Measurements from ENCODE around the gene MRPL4.

Gene MRPL4

DNA sequence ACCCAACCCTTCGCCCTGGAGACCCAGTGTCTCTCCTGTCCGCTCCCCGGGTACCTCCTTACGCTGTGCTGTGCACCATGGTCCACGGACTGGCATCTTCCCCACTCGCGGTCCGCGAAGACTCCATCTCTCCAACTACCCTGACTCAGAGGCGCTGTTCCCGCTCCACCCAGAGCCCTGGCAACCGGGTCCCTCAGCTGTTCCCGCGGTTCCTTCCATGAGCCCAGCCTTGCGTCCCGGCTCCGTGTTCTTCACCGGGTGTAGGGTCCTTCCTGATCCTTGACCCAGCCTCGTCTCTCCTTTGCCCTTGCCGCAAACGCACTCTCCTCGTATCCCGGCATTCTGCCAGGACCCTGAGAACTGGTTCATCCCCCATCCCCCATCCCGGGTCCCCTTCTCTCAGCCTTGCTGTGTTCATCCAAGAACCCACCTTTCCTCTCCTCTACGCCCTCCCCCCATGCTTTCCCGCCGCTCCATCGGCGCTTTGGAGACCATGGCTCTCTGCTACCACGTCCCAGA, 38.4 kb downstream of the MRPL4 start:
- DNase-seq, result peak; percentile 56

DNA sequence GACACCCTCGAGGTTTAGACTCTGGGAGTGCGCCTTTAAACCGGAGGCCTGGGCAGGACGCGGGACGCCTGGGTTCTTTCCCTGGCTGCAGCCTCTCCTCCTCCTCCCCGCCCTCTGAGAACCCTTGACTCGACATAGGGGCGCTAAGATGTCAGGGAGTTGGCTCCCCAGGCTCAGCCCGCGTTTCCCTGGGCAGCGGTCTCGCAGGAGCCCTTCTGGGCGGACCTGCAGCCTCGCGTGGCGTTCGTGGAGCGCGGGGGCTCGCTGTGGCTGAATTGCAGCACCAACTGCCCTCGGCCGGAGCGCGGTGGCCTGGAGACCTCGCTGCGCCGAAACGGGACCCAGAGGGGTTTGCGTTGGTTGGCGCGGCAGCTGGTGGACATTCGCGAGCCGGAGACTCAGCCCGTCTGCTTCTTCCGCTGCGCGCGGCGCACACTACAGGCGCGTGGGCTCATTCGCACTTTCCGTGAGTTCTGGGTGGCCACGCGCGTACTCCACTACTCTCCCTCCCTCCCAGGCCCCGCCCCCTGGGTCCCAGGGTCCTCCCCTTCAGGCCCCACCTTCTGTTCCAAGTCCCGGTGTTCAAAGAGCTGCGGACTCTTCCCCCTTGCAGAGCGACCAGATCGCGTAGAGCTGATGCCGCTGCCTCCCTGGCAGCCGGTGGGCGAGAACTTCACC, 39.0 kb downstream of the MRPL4 start:
- peak; percentile 89 for DNase-seq

DNA sequence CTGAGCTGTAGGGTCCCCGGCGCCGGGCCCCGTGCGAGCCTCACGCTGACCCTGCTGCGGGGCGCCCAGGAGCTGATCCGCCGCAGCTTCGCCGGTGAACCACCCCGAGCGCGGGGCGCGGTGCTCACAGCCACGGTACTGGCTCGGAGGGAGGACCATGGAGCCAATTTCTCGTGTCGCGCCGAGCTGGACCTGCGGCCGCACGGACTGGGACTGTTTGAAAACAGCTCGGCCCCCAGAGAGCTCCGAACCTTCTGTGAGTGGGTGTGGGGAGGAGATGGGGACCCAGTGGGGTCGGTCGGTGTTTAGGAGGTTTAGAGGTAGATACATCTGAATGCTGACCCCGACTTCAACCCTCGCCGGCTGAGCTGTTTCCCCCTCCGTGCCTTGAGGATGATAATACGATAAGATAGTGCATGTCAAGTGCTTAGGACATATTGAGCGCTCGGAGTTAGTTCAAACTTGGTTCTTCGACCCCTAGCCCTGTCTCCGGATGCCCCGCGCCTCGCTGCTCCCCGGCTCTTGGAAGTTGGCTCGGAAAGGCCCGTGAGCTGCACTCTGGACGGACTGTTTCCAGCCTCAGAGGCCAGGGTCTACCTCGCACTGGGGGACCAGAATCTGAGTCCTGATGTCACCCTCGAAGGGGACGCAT, 39.7 kb downstream of the MRPL4 start:
- peak; percentile 48 for DNase-seq

DNA sequence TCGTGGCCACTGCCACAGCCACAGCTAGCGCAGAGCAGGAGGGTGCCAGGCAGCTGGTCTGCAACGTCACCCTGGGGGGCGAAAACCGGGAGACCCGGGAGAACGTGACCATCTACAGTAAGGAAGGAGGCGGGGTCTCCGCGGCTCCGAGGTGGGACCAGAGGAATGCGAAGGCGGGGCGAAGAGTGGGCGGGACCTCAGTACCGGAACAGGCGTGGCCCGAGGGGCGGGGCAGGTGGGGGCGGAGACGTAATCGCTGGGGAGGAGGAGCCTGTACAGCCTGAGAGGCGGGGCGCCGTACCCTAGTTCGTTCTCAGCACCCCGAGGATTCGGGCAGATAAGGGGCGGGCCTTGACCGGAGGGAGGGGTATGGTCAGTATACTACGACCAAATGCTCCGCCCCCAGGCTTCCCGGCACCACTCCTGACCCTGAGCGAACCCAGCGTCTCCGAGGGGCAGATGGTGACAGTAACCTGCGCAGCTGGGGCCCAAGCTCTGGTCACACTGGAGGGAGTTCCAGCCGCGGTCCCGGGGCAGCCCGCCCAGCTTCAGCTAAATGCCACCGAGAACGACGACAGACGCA, 40.3 kb downstream of the MRPL4 start:
- DNase-seq, result peak; percentile 88

DNA sequence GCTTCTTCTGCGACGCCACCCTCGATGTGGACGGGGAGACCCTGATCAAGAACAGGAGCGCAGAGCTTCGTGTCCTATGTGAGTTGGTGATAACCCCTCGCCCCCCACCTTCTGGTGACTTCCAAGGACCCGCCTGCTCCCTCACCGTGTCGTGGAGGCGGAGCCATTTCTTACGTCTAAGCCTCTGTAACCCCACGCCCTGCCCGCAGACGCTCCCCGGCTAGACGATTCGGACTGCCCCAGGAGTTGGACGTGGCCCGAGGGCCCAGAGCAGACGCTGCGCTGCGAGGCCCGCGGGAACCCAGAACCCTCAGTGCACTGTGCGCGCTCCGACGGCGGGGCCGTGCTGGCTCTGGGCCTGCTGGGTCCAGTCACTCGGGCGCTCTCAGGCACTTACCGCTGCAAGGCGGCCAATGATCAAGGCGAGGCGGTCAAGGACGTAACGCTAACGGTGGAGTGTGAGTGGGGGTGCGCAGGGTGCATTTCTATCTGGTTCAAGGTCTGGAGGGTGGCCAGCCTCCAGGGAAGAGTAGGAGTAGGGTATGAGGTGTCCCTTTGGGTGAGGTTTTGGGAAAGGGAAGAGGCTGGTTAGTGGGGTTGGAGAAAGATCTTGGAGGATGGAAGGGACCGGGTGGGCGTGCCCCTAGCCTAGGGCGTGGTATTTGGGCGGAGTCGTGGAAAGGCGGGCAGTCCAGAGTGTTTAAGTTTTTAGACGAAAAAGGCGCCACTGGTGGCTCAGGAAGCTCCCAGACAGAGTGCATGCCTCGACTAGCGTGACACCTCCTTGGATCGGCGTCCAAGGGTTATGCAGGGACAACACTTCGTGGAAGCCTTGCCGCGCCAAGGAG, 41.0 kb downstream of the MRPL4 start:
- DNase-seq, result peak; percentile 45

DNA sequence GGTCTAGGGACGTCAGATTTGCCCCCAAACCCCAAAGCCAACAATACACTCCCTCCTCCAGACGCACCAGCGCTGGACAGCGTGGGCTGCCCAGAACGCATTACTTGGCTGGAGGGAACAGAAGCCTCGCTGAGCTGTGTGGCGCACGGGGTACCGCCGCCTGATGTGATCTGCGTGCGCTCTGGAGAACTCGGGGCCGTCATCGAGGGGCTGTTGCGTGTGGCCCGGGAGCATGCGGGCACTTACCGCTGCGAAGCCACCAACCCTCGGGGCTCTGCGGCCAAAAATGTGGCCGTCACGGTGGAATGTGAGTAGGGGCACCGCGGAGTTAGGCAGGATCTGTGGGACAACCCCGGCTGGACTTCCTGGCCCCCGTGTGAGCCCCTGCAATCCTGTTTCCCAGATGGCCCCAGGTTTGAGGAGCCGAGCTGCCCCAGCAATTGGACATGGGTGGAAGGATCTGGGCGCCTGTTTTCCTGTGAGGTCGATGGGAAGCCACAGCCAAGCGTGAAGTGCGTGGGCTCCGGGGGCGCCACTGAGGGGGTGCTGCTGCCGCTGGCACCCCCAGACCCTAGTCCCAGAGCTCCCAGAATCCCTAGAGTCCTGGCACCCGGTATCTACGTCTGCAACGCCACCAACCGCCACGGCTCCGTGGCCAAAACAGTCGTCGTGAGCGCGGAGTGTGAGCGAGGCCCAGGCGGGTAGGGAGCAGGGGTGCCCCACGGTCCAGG, 41.8 kb downstream of the MRPL4 start:
- DNase-seq, result no peak

DNA sequence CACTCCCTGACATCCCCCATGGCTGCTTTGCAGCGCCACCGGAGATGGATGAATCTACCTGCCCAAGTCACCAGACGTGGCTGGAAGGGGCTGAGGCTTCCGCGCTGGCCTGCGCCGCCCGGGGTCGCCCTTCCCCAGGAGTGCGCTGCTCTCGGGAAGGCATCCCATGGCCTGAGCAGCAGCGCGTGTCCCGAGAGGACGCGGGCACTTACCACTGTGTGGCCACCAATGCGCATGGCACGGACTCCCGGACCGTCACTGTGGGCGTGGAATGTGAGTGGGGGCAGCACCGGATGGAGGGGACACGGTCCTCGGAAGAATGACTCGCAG, 42.3 kb downstream of the MRPL4 start:
- DNase-seq, result no peak

DNA sequence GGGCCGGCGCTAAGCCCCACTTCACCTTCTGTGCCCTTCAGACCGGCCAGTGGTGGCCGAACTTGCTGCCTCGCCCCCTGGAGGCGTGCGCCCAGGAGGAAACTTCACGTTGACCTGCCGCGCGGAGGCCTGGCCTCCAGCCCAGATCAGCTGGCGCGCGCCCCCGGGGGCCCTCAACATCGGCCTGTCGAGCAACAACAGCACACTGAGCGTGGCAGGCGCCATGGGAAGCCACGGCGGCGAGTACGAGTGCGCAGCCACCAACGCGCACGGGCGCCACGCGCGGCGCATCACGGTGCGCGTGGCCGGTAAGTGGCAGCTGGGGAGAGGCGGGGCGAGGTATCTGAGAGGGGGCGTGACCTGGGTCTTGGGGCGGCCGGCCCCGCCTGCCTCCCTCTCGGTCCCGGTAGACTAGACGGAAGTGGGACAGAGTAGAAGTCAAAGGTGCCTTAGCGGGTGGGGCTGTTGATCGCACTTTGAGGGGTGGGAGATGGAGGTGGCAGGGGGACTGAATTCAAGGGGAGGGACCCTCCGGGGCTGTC, 43.4 kb downstream of the MRPL4 start:
- peak; percentile 64 for DNase-seq

DNA sequence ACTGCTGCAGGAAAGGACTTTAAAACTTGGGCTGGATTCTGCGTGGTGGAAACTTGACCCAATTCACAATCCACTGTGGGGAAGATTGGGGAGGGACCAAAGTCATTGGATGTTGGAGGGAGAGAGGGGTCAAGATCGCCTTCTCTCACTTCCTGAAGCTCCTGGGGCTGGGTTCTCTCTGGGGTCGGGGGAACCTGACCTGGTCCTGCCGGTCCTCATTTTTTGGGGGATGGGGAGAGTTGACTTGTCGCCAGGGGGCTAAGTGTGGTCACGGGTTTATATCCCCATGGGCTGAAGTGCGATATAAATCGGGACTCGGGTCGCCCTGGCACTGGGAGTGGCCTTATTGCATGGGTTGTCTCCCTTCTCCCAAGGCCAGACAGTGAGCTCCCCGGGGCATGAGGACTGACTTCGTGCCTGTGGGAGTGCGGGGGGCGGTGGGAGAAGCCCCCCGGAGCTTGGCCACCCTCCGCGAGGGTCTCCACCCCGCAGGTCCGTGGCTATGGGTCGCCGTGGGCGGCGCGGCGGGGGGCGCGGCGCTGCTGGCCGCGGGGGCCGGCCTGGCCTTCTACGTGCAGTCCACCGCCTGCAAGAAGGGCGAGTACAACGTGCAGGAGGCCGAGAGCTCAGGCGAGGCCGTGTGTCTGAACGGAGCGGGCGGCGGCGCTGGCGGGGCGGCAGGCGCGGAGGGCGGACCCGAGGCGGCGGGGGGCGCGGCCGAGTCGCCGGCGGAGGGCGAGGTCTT, 44.0 kb downstream of the MRPL4 start:
- DNase-seq, result no peak

DNA sequence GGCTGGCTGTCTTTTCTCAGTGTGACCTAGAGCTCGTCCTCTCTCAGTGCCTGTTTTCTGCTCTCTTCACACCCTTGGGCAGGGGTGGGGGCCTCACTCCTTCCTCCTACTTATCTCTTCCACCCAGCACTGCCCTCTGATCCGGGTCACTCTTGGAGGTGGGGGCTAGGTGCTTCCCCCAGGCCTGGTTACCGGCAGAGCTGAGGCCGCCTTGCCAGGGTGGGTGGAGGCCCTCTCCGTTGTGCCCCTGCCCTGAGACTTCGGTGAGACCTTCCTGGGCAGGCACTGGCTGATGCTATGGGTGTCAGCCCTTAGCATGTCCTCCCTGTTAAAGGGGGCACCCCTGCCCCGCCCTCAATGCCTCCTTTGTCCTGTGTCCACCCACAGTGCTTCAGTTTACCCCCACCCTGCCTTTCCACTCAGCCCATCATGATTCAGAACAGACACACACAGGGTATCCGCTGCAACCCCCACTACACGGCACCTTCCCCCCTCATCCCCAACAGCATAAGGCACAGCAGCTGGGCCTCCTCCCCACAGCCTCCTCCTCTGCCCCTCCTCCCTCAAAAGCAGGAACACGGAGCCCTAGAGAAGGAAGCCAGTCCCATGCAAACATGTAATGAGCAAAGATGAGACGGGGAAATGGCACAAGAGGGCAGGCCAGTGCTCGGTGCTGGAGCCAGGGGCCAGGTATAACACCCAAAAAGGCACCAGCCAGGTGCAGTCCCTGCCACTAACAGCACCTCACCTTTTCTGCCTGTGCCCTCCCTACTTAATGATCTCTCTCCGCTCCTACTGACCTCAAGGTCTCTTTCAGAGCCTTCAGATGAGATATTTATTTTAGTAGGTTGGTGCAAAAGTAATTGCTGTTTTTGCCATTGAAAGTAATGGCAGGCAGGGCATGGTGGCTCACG, 47.8 kb downstream of the MRPL4 start:
- DNase-seq, result peak; percentile 95

DNA sequence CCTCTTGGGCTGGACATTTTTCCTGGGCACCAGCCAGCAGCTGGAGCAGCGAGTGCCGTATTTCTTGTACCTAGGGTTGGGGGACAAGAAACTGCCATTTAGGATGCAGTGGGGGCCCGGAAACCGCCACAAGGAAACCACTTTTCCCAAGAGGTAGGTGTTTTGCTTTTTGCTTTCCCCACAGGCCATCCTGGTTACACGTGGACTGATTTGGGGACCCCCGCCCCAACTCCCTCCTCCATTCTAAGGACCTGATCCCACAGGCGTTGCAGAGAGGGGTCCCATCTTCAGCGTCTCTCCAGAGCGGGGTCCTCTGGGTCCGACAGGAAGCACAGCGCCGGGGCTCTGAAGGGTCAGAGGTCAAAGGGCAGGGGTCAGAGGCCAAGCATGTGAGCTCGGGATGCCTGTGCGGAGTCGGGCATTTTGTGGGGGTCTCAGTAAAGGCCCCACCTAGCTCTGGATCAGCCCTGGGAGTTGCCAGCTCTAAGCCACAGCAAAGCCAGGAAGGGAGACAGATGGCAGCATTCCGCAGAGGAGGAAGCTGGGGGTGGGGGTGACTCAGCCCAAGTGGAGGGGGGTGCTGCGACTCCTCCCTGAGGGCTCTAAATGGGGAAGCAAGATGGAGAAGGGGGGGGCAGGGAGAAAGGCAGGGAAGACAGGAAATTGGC, 53.3 kb downstream of the MRPL4 start:
- no peak for DNase-seq

DNA sequence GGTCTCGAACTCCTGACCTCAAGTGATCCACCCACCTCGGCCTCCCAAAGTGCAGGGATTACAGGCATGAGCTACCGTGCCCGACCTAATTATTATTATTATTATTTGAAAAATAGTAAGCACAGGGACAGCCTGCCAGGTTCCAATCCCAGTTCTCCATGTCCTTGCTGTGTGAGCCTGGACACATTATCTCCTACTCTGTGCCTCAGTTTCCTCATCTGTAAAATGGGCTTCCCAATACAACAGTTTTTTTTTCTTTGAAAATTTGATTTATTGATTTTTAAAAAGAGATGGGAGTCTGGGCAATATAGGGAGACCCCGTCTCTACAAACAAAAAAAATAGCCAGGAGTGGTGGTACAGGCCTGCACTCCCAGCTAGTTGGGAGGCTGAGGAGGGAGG, 54.3 kb downstream of the MRPL4 start:
- no peak for DNase-seq

DNA sequence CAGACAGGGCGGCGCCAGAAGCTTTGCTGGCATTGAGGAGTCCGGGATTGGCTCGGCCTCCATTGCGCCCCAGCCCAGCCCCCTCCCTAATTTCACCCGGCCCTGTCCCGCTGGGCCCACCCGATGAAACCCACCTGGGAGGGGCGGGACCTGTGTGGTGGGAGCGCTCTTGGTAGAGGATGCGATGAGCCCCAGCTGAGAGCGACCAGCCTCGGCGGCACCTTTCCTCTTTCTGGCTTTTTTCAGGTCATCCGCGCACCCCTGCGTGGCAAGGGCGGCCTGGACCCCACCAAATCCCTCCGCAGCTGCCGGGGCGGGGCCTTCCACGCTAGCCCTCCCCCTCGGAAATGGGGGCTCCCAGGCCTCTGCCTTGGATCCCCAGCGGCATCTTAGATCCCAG, 57.4 kb downstream of the MRPL4 start, which contains the start of gene ZGLP1:
ZGLP1 (minus strand) TSS at position 393 of the 400 bp plus-strand sequence.
- DNase-seq, result no peak

All from hematopoietic multipotent progenitor cell treated with erythropoietin and hydrocortisone succinate and interleukin-3 and kit ligand, for 8 days (in vitro differentiated cells).